Measurements from ENCODE around the gene KCNK6. TPM values are rescaled to one million over a fixed set of nuclear protein-coding genes. Genes with fewer than 3 reads are reported as not detected.

Gene KCNK6
- total RNA-seq, 2 donors from 2014 or later: 5.1 to 8.9 TPM

DNA sequence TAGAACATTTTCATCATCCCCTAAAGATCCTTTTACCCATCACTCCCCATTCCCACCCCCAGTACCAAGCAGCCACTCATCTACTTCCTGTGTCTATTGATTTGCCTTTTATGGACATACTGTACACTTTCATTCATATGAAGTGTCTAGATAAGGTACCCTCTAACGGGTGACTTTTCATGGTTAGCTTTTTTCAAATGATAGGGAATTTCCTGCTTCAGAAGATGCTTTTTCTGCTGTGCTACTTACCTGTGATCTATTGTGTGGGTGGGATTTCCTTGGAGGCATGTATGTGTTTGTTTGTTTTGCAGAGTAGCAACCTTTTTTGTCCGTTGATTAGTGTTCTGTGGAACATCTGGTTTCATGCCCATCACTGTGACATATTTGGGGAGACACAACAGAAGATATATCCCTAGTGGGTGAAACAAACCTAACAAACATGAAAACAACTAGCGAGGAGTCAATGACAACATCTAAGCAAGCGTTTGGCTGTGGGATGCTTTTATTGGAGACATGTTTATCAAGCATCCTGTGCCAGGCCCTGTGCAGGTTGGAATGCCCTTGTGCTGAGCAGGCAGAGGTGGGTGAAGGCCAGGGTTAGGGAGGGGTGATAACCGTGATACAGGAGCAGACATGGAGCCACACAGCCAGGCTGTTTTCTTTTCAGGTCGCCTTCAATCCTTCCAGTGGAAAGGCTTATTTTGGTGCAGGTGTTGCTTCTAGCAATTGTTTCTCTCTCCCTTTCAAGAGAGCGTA lies 37.7 kb upstream of the KCNK6 start:
- Histone ChIP-seq H3K27ac (ENCODE audit: low read depth, low read length) (no peak overlapping the region), H3K36me3 (ENCODE audit: control insufficient read depth, insufficient read depth, low read length) (peaks cover 58% of the 10 kb centered on the region), H3K4me1 (ENCODE audit: control insufficient read depth, insufficient read depth, low read length) (no peaks in the 10 kb centered on the region), H3K4me3 (ENCODE audit: low read length) (no peak overlapping the region), H3K9ac (ENCODE audit: extremely low read depth, low read length, poor library complexity, severe bottlenecking) (no peak overlapping the region), H3K9me3 (ENCODE audit: control insufficient read depth, low read length) (no peaks in the 10 kb centered on the region), H3K27me3 (ENCODE audit: control insufficient read depth, insufficient read depth, low read length, poor library complexity, severe bottlenecking) (no peaks in the 10 kb centered on the region)
- TF ChIP-seq, protein P1, sequence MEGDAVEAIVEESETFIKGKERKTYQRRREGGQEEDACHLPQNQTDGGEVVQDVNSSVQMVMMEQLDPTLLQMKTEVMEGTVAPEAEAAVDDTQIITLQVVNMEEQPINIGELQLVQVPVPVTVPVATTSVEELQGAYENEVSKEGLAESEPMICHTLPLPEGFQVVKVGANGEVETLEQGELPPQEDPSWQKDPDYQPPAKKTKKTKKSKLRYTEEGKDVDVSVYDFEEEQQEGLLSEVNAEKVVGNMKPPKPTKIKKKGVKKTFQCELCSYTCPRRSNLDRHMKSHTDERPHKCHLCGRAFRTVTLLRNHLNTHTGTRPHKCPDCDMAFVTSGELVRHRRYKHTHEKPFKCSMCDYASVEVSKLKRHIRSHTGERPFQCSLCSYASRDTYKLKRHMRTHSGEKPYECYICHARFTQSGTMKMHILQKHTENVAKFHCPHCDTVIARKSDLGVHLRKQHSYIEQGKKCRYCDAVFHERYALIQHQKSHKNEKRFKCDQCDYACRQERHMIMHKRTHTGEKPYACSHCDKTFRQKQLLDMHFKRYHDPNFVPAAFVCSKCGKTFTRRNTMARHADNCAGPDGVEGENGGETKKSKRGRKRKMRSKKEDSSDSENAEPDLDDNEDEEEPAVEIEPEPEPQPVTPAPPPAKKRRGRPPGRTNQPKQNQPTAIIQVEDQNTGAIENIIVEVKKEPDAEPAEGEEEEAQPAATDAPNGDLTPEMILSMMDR (conservative IDR thresholded peaks at IDR 0.05): no peak
- Mint-ChIP-seq H3K9me3 (no peaks in the 10 kb centered on the region), H3K4me3 (no peak overlapping the region), H3K36me3 (ENCODE audit: low read depth) (peaks cover 49% of the 10 kb centered on the region), H3K27me3 (ENCODE audit: insufficient read depth) (no peaks in the 10 kb centered on the region), H3K27ac (peak overlapping the region; percentile 76), H3K4me1 (peaks cover 21% of the 10 kb centered on the region)
- no peak for DNase-seq
- WGBS, 2 experiments (ENCODE audit: insufficient coverage in 1 of 2, insufficient read length in 1 of 2): 73 to 87% methylated on average over 2 to 7 of the region's 7 CpGs

GRCh38 chr19:38283271-38283670 lies 36.4 kb upstream of the KCNK6 start:
- TF ChIP-seq, protein P1 (conservative IDR thresholded peaks at IDR 0.05): no peak
- Mint-ChIP-seq H3K4me3 (no peak overlapping the region), H3K4me1 (peaks cover 11% of the 10 kb centered on the region), H3K27me3 (ENCODE audit: insufficient read depth) (no peaks in the 10 kb centered on the region), H3K36me3 (ENCODE audit: low read depth) (peaks cover 56% of the 10 kb centered on the region), H3K27ac (peak overlapping the region; percentile 76), H3K9me3 (no peaks in the 10 kb centered on the region)
- no peak overlapping the region for H3K27ac ChIP-seq (ENCODE audit: low read depth, low read length)
- no peak overlapping the region for H3K9ac ChIP-seq (ENCODE audit: extremely low read depth, low read length, poor library complexity, severe bottlenecking)
- peaks cover 65% of the 10 kb centered on the region for H3K36me3 ChIP-seq (ENCODE audit: control insufficient read depth, insufficient read depth, low read length)
- H3K4me3 ChIP-seq (ENCODE audit: low read length): no peak overlapping the region
- H3K27me3 ChIP-seq (ENCODE audit: control insufficient read depth, insufficient read depth, low read length, poor library complexity, severe bottlenecking): no peaks in the 10 kb centered on the region
- no peaks in the 10 kb centered on the region for H3K9me3 ChIP-seq (ENCODE audit: control insufficient read depth, low read length)
- 96 to 100% methylated on average over 3 to 8 of the region's 8 CpGs for WGBS, 2 experiments (ENCODE audit: insufficient coverage in 1 of 2, insufficient read length in 1 of 2)
- no peaks in the 10 kb centered on the region for H3K4me1 ChIP-seq (ENCODE audit: control insufficient read depth, insufficient read depth, low read length)
- no peak for DNase-seq

DNA sequence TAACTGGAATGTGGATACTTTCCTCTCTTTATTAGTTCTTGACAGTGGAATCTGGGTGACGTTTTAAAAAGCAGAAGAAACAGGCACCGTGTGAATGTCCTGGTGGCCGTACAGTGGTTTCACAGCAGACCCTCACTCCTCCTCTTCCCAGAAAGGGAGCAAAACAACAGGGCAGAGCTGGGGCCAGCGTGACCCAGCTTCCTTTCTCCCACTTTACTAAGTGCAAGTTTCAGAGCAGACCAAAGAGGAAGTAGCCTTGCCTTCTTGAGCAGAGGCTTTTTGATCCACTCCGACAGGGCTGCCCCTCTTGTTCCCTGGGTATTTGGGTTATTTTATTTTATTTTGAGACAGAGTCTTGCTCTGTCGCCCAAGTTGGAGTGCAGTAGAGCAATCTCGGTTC lies 35.2 kb upstream of the KCNK6 start:
- Mint-ChIP-seq H3K27me3 (ENCODE audit: insufficient read depth) (no peaks in the 10 kb centered on the region), H3K36me3 (ENCODE audit: low read depth) (peaks cover 59% of the 10 kb centered on the region), H3K4me1 (peaks cover 9% of the 10 kb centered on the region), H3K27ac (peak overlapping the region; percentile 50), H3K4me3 (no peak overlapping the region), H3K9me3 (no peaks in the 10 kb centered on the region)
- H3K9ac ChIP-seq (ENCODE audit: extremely low read depth, low read length, poor library complexity, severe bottlenecking): no peak overlapping the region
- no peak overlapping the region for H3K27ac ChIP-seq (ENCODE audit: low read depth, low read length)
- 93 to 97% methylated on average over 3 to 7 of the region's 7 CpGs for whole genome bisulfite sequencing, 2 experiments (ENCODE audit: insufficient coverage in 1 of 2, insufficient read length in 1 of 2)
- no peak overlapping the region for H3K4me3 ChIP-seq (ENCODE audit: low read length)
- TF ChIP-seq, protein P1 (conservative IDR thresholded peaks at IDR 0.05): no peak
- H3K36me3 ChIP-seq (ENCODE audit: control insufficient read depth, insufficient read depth, low read length): peaks cover 66% of the 10 kb centered on the region
- no peaks in the 10 kb centered on the region for H3K9me3 ChIP-seq (ENCODE audit: control insufficient read depth, low read length)
- DNase-seq: no peak
- no peaks in the 10 kb centered on the region for H3K27me3 ChIP-seq (ENCODE audit: control insufficient read depth, insufficient read depth, low read length, poor library complexity, severe bottlenecking)
- H3K4me1 ChIP-seq (ENCODE audit: control insufficient read depth, insufficient read depth, low read length): no peaks in the 10 kb centered on the region
